ENCODE results near the gene SHC3. TPM values are rescaled to one million over a fixed set of nuclear protein-coding genes. Genes with fewer than 3 reads are reported as not detected.

SHC3 gene
- total RNA-seq, 2 donors from 2014 or later: 1.5 to 1.8 TPM

- no peak for DNase-seq (ENCODE audit: low spot score)
- H3K4me1 ChIP-seq (ENCODE audit: control insufficient read depth in 1 of 2, low read depth in 2 of 2): peaks cover 0 to 12% of the 10 kb centered on the region in 2 donors
- ATAC-seq (ENCODE audit: insufficient number of reproducible peaks, low FRiP score, low read depth): no peak
- TF ChIP-seq CTCF (IDR thresholded peaks at IDR 0.05): no peak
- H3K4me3 ChIP-seq: no peak overlapping the region
- peak overlapping the region; percentile 3 to 58 for H3K27ac ChIP-seq
- no peaks in the 10 kb centered on the region for H3K36me3 ChIP-seq
- no peaks in the 10 kb centered on the region for H3K9me3 ChIP-seq
- H3K27me3 ChIP-seq (replicated peaks; ENCODE audit: insufficient read depth): no peaks in the 10 kb centered on the region
Measured at GRCh38 chr9:88988796-88989641, 189.6 kb downstream of the SHC3 start.

- Histone ChIP-seq H3K27ac (no peak overlapping the region), H3K36me3 (no peaks in the 10 kb centered on the region), H3K4me1 (ENCODE audit: control insufficient read depth in 1 of 2, low read depth in 2 of 2) (peaks cover 0 to 3% of the 10 kb centered on the region in 2 donors), H3K4me3 (no peak overlapping the region), H3K9me3 (no peaks in the 10 kb centered on the region), H3K27me3 (replicated peaks; ENCODE audit: insufficient read depth) (no peaks in the 10 kb centered on the region)
- TF ChIP-seq CTCF (IDR thresholded peaks at IDR 0.05): no peak
- no peak for ATAC-seq (ENCODE audit: insufficient number of reproducible peaks, low FRiP score, low read depth)
- no peak for DNase-seq (ENCODE audit: low spot score)
Measured at GRCh38 chr9:88987661-88988060, 191.0 kb downstream of the SHC3 start.

GRCh38 chr9:88986776-88987175 is 191.8 kb downstream of the SHC3 start:
- Histone ChIP-seq H3K9me3 (no peaks in the 10 kb centered on the region), H3K36me3 (no peaks in the 10 kb centered on the region), H3K4me1 (ENCODE audit: control insufficient read depth in 1 of 2, low read depth in 2 of 2) (no peaks in the 10 kb centered on the region), H3K27me3 (replicated peaks; ENCODE audit: insufficient read depth) (no peaks in the 10 kb centered on the region), H3K4me3 (no peak overlapping the region), H3K27ac (no peak overlapping the region)
- TF ChIP-seq CTCF (IDR thresholded peaks at IDR 0.05): no peak
- DNase-seq (ENCODE audit: low spot score) (no peak), ATAC-seq (ENCODE audit: insufficient number of reproducible peaks, low FRiP score, low read depth) (no peak)

- no peaks in the 10 kb centered on the region for H3K9me3 ChIP-seq
- no peaks in the 10 kb centered on the region for H3K4me1 ChIP-seq (ENCODE audit: control insufficient read depth in 1 of 2, low read depth in 2 of 2)
- DNase-seq (ENCODE audit: low spot score): no peak
- no peak overlapping the region for H3K27ac ChIP-seq
- ATAC-seq (ENCODE audit: insufficient number of reproducible peaks, low FRiP score, low read depth): no peak
- H3K36me3 ChIP-seq: no peaks in the 10 kb centered on the region
- no peaks in the 10 kb centered on the region for H3K27me3 ChIP-seq (replicated peaks; ENCODE audit: insufficient read depth)
- TF ChIP-seq CTCF (IDR thresholded peaks at IDR 0.05): no peak
- H3K4me3 ChIP-seq: no peak overlapping the region
Measured at GRCh38 chr9:88985616-88986015, 193.0 kb downstream of the SHC3 start.

GRCh38 chr9:88984543-88984883 is 194.1 kb downstream of the SHC3 start:
- Histone ChIP-seq H3K36me3 (no peaks in the 10 kb centered on the region), H3K27ac (no peak overlapping the region), H3K4me1 (ENCODE audit: control insufficient read depth in 1 of 2, low read depth in 2 of 2) (peaks cover 4% of the 10 kb centered on the region in 2 donors), H3K9me3 (no peaks in the 10 kb centered on the region), H3K27me3 (replicated peaks; ENCODE audit: insufficient read depth) (no peaks in the 10 kb centered on the region), H3K4me3 (no peak overlapping the region)
- TF ChIP-seq CTCF (IDR thresholded peaks at IDR 0.05): no peak
- ATAC-seq (ENCODE audit: insufficient number of reproducible peaks, low FRiP score, low read depth) (no peak), DNase-seq (ENCODE audit: low spot score) (no peak)

Measured in thoracic aorta (tissue), 2 donors.